Measurements from ENCODE around the gene CARF.

CARF gene

GRCh38 chr2:202918860-202919259 lies 6.8 kb downstream of the CARF start:
- no peaks in the 10 kb centered on the region for H3K36me3 ChIP-seq (ENCODE audit: insufficient read depth, insufficient read length, low read length)
- no peak overlapping the region for H3K4me3 ChIP-seq (ENCODE audit: insufficient read length, low read depth)
- H3K27me3 ChIP-seq (ENCODE audit: insufficient read depth, insufficient read length): no peaks in the 10 kb centered on the region
- no peak for DNase-seq (ENCODE audit: low read depth, low spot score)
- H3K4me1 ChIP-seq (ENCODE audit: insufficient read depth, insufficient read length): no peaks in the 10 kb centered on the region
- no peak overlapping the region for H3K9ac ChIP-seq (ENCODE audit: insufficient read length, low read depth)
- TF ChIP-seq SUZ12 (IDR thresholded peaks at IDR 0.05; ENCODE audit: extremely low read depth, insufficient read depth, insufficient read length) (no peak), YY1 (IDR thresholded peaks at IDR 0.05; ENCODE audit: insufficient read depth, insufficient read length) (no peak), ZNF274 (IDR thresholded peaks at IDR 0.05; ENCODE audit: low read depth, low read length) (no peak)
- H3K9me3 ChIP-seq (ENCODE audit: insufficient read depth, low read length): no peaks in the 10 kb centered on the region

GRCh38 chr2:202932425-202933138 lies 20.5 kb downstream of the CARF start:
- H3K9ac ChIP-seq (ENCODE audit: insufficient read length, low read depth): no peak overlapping the region
- H3K27me3 ChIP-seq (ENCODE audit: insufficient read depth, insufficient read length): no peaks in the 10 kb centered on the region
- no peak overlapping the region for H3K4me3 ChIP-seq (ENCODE audit: insufficient read length, low read depth)
- peaks cover 6% of the 10 kb centered on the region; the same call in 1 of the 2 replicates for H3K9me3 ChIP-seq (ENCODE audit: insufficient read depth, low read length)
- peaks cover 12% of the 10 kb centered on the region for H3K4me1 ChIP-seq (ENCODE audit: insufficient read depth, insufficient read length)
- DNase-seq (ENCODE audit: low read depth, low spot score): no peak
- H3K36me3 ChIP-seq (ENCODE audit: insufficient read depth, insufficient read length, low read length): no peaks in the 10 kb centered on the region
- TF ChIP-seq YY1 (IDR thresholded peaks at IDR 0.05; ENCODE audit: insufficient read depth, insufficient read length) (no peak), ZNF274 (IDR thresholded peaks at IDR 0.05; ENCODE audit: low read depth, low read length) (no peak), SUZ12 (IDR thresholded peaks at IDR 0.05; ENCODE audit: extremely low read depth, insufficient read depth, insufficient read length) (no peak)

GRCh38 chr2:202933139-202933510 lies 21.1 kb downstream of the CARF start:
- Histone ChIP-seq H3K4me1 (ENCODE audit: insufficient read depth, insufficient read length) (peaks cover 12% of the 10 kb centered on the region), H3K36me3 (ENCODE audit: insufficient read depth, insufficient read length, low read length) (no peaks in the 10 kb centered on the region), H3K27me3 (ENCODE audit: insufficient read depth, insufficient read length) (no peaks in the 10 kb centered on the region), H3K4me3 (ENCODE audit: insufficient read length, low read depth) (no peak overlapping the region), H3K9ac (ENCODE audit: insufficient read length, low read depth) (no peak overlapping the region), H3K9me3 (ENCODE audit: insufficient read depth, low read length) (peaks cover 6% of the 10 kb centered on the region; the same call in 1 of the 2 replicates)
- TF ChIP-seq ZNF274 (IDR thresholded peaks at IDR 0.05; ENCODE audit: low read depth, low read length) (no peak), SUZ12 (IDR thresholded peaks at IDR 0.05; ENCODE audit: extremely low read depth, insufficient read depth, insufficient read length) (no peak)
- DNase-seq (ENCODE audit: low read depth, low spot score): no peak

- no peak for DNase-seq (ENCODE audit: low read depth, low spot score)
- Histone ChIP-seq H3K9me3 (ENCODE audit: insufficient read depth, low read length) (peaks cover 6% of the 10 kb centered on the region; the same call in 1 of the 2 replicates), H3K9ac (ENCODE audit: insufficient read length, low read depth) (no peak overlapping the region), H3K36me3 (ENCODE audit: insufficient read depth, insufficient read length, low read length) (no peaks in the 10 kb centered on the region), H3K4me3 (ENCODE audit: insufficient read length, low read depth) (no peak overlapping the region), H3K4me1 (ENCODE audit: insufficient read depth, insufficient read length) (peaks cover 12% of the 10 kb centered on the region), H3K27me3 (ENCODE audit: insufficient read depth, insufficient read length) (no peaks in the 10 kb centered on the region)
- TF ChIP-seq SUZ12 (IDR thresholded peaks at IDR 0.05; ENCODE audit: extremely low read depth, insufficient read depth, insufficient read length) (no peak), ZNF274 (IDR thresholded peaks at IDR 0.05; ENCODE audit: low read depth, low read length) (no peak)
Measured at GRCh38 chr2:202933958-202934357, 21.9 kb downstream of the CARF start.

- no peak for DNase-seq (ENCODE audit: low read depth, low spot score)
- Histone ChIP-seq H3K4me3 (ENCODE audit: insufficient read length, low read depth) (no peak overlapping the region), H3K36me3 (ENCODE audit: insufficient read depth, insufficient read length, low read length) (no peaks in the 10 kb centered on the region), H3K9me3 (ENCODE audit: insufficient read depth, low read length) (peaks cover 6% of the 10 kb centered on the region; the same call in 1 of the 2 replicates), H3K4me1 (ENCODE audit: insufficient read depth, insufficient read length) (peaks cover 12% of the 10 kb centered on the region), H3K27me3 (ENCODE audit: insufficient read depth, insufficient read length) (no peaks in the 10 kb centered on the region), H3K9ac (ENCODE audit: insufficient read length, low read depth) (no peak overlapping the region)
- TF ChIP-seq ZNF274 (IDR thresholded peaks at IDR 0.05; ENCODE audit: low read depth, low read length): no peak
- TF ChIP-seq SUZ12 (IDR thresholded peaks at IDR 0.05; ENCODE audit: extremely low read depth, insufficient read depth, insufficient read length): no peak
- TF ChIP-seq YY1 (IDR thresholded peaks at IDR 0.05; ENCODE audit: insufficient read depth, insufficient read length): no peak
Measured at GRCh38 chr2:202934456-202934855, 22.4 kb downstream of the CARF start.

- H3K4me1 ChIP-seq (ENCODE audit: insufficient read depth, insufficient read length): no peaks in the 10 kb centered on the region
- no peaks in the 10 kb centered on the region for H3K27me3 ChIP-seq (ENCODE audit: insufficient read depth, insufficient read length)
- no peak for DNase-seq (ENCODE audit: low read depth, low spot score)
- no peak overlapping the region for H3K9ac ChIP-seq (ENCODE audit: insufficient read length, low read depth)
- no peak for TF ChIP-seq YY1 (IDR thresholded peaks at IDR 0.05; ENCODE audit: insufficient read depth, insufficient read length)
- no peak for TF ChIP-seq ZNF274 (IDR thresholded peaks at IDR 0.05; ENCODE audit: low read depth, low read length)
- TF ChIP-seq SUZ12 (IDR thresholded peaks at IDR 0.05; ENCODE audit: extremely low read depth, insufficient read depth, insufficient read length): no peak
- no peaks in the 10 kb centered on the region for H3K9me3 ChIP-seq (ENCODE audit: insufficient read depth, low read length)
- H3K36me3 ChIP-seq (ENCODE audit: insufficient read depth, insufficient read length, low read length): no peaks in the 10 kb centered on the region
- H3K4me3 ChIP-seq (ENCODE audit: insufficient read length, low read depth): no peak overlapping the region
Measured at GRCh38 chr2:202938960-202939359, 26.9 kb downstream of the CARF start.

- Histone ChIP-seq H3K36me3 (ENCODE audit: insufficient read depth, insufficient read length, low read length) (no peaks in the 10 kb centered on the region), H3K9me3 (ENCODE audit: insufficient read depth, low read length) (peaks cover 6% of the 10 kb centered on the region; the same call in 1 of the 2 replicates)
- no peak for DNase-seq (ENCODE audit: low read depth, low spot score)
Measured at GRCh38 chr2:202941771-202942170, 29.7 kb downstream of the CARF start.

More at GRCh38 chr2:202941771-202942170, 29.7 kb downstream of the CARF start:
- Histone ChIP-seq H3K4me1 (ENCODE audit: insufficient read depth, insufficient read length) (no peaks in the 10 kb centered on the region), H3K4me3 (ENCODE audit: insufficient read length, low read depth) (no peak overlapping the region), H3K27me3 (ENCODE audit: insufficient read depth, insufficient read length) (no peaks in the 10 kb centered on the region), H3K9ac (ENCODE audit: insufficient read length, low read depth) (no peak overlapping the region)
- no peak for TF ChIP-seq ZNF274 (IDR thresholded peaks at IDR 0.05; ENCODE audit: low read depth, low read length)
